H1 (cell line): ENCODE measurements around the gene TOPORS. TPM values are rescaled to one million over a fixed set of nuclear protein-coding genes. Genes with fewer than 3 reads are reported as not detected.
A peak's percentile ranks its signal among the peaks of the same experiment; 100 is the strongest.

Experiments
- CBX5 ChIP-seq: fragments of 300-800, 300-1000 bp; sonication (generic); IDR thresholded peaks from 2 replicates; pipeline ENCODE4 v1.7.1; 2016; ENCODE audit warnings: antibody characterized with exemption, low read length, low read depth
- CBX8 ChIP-seq: fragments of 300-800, 300-1000 bp; sonication (generic); IDR thresholded peaks from 2 replicates; pipeline ENCODE4 v1.7.1; 2016; ENCODE audit warnings: low read depth, low read length, borderline replicate concordance
- KDM4A ChIP-seq: IDR thresholded peaks from one replicate; pipeline ENCODE4 v1.7.1; 2012; ENCODE audit warnings: low read depth, mild to moderate bottlenecking, moderate library complexity, low read length, inconsistent platforms; ENCODE audit not compliant: severe bottlenecking
- PHF8 ChIP-seq: fragments of 200-600 bp; sonication (generic); conservative IDR thresholded peaks from 2 replicates; pipeline ENCODE4 v1.7.1; 2012; ENCODE audit warnings: low read depth, mild to moderate bottlenecking, inconsistent platforms, low read length, moderate library complexity
- POU5F1 ChIP-seq: IDR thresholded peaks from 2 replicates; pipeline ENCODE4 v1.6.1; 2011; ENCODE audit warnings: low read depth, mild to moderate bottlenecking, low read length, moderate library complexity
- RNF2 ChIP-seq: fragments of 200-900, 300-1000 bp; sonication (generic); IDR thresholded peaks from 2 replicates; pipeline ENCODE4 v1.7.1; 2016; ENCODE audit warnings: borderline replicate concordance, low read depth, mild to moderate bottlenecking, antibody characterized with exemption, low read length; ENCODE audit not compliant: poor library complexity, severe bottlenecking; ENCODE audit errors: missing control alignments
- SAP30 ChIP-seq: fragments of 300-600 bp; sonication (generic); IDR thresholded peaks from 2 replicates; pipeline ENCODE4 v1.7.1; 2012; ENCODE audit warnings: low read length, moderate library complexity, mild to moderate bottlenecking, inconsistent platforms; ENCODE audit not compliant: insufficient read depth, insufficient replicate concordance
- TAF7 ChIP-seq: optimal IDR thresholded peaks from 2 replicates; pipeline ENCODE3; 2011; ENCODE audit warnings: low read depth, mild to moderate bottlenecking, inconsistent platforms, low read length, moderate library complexity, borderline replicate concordance
- YY1 ChIP-seq: IDR thresholded peaks from 2 replicates; pipeline ENCODE4 v1.6.1; 2011; ENCODE audit warnings: low read depth, mild to moderate bottlenecking, low read length
- polyA plus RNA-seq, 7 experiments: library from polyadenylated mRNA; depleted of rRNA in 3 of 7; stranded (reverse) in 5 of 7; unstranded in 2 of 7; fragments of >200 nt in 5 of 7; fragments of 200-250 nt in 2 of 7; gene quantifications; 1 replicate in 5 of 7; 2 replicates in 1 of 7; 4 replicates in 1 of 7; pipeline versions ENCODE4 v1.2.1 to v1.2.3, GENCODE V29; 2011 to 2013; ENCODE audit warnings: missing spikeins in 2 of 7, mixed read lengths in 2 of 7
- total RNA-seq: library from RNA; stranded (reverse); fragmentation: NEBNext Ultra II Directional; extraction: Animal tissue kit (Norgen Biotek cat#: 25700); gene quantifications from 2 replicates; pipeline ENCODE4 v1.2.1, GENCODE V29; 2021

Gene TOPORS
- total and polyA plus RNA-seq, 2 of the 8 experiments (the other 6 are each of a cell fraction or from before 2014, with no cell fraction given) = 10.3 to 30.7 TPM

DNA sequence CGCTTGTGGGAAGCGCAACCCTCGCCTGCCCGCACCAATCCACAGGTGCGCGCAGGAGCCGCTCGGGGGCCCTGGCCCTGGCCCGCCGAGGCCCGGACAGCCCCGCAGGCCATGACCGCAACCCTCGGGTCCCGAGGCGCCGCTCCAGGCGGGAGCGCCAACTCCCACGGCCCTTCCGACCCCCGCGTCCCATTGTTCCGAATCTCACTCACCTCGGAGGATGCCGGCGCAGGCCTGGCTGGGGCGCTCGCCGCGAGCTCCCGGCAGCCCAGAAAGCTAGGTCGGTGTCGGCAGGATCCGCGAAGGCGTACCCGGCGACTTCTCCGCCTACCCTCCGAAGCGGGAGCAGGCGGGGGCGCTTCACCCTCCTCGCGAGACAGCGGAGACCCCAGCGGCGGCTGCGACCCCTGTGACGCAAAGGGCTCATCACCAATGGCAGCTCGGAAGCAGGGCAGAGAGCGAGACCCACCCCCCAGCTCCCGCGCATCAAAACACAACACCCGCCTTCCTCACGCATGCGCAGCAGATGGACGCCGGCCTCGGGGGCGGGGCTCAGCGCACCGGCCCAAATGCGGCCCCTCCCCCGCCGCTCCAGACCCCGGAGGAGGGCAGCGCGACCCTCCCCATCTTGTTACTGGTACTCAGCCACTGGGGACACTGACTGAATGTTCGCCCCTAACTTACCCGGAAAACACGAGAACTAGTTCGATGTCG, 1.7 kb downstream of the TOPORS start (continued):
- TF ChIP-seq POU5F1 (no peak), YY1 (peak; percentile 60), PHF8 (peak; percentile 82), TAF7 (peak; percentile 14), CBX5 (no peak), KDM4A (peak; percentile 95), CBX8 (no peak), RNF2 (no peak), SAP30 (no peak)
